H9 (cell line): Measurements from ENCODE around the gene COL8A1. TPM values are rescaled to one million over a fixed set of nuclear protein-coding genes. Genes with fewer than 3 reads are reported as not detected.

Experiments used
- DNase-seq: peaks from one replicate; pipeline ENCODE4 v3.0.0-alpha.2; 2017
- H2AFZ ChIP-seq: one replicate; pipeline ENCODE4 v1.6.1; 2013; ENCODE audit warnings: mild to moderate bottlenecking, low read length, control low read depth, moderate library complexity
- H2AK5ac ChIP-seq: 2 replicates; pipeline ENCODE4 v1.6.1; 2013; ENCODE audit warnings: low read length, control low read depth, mixed read lengths; ENCODE audit not compliant: insufficient read length
- H2BK120ac ChIP-seq: one replicate; pipeline ENCODE4 v1.6.1; 2013; ENCODE audit warnings: low read depth, mild to moderate bottlenecking, low read length, control low read depth, inconsistent platforms; ENCODE audit not compliant: poor library complexity, severe bottlenecking
- H2BK12ac ChIP-seq: 2 replicates; pipeline ENCODE4 v1.6.1; 2013; ENCODE audit warnings: low read length, control low read depth, mixed read lengths, low read depth; ENCODE audit not compliant: insufficient read length
- H2BK15ac ChIP-seq: 2 replicates; pipeline ENCODE4 v1.6.1; 2013; ENCODE audit warnings: low read depth, low read length, control low read depth
- H2BK20ac ChIP-seq: one replicate; pipeline ENCODE4 v1.6.1; 2013; ENCODE audit warnings: low read depth, mild to moderate bottlenecking, low read length, control low read depth, inconsistent platforms; ENCODE audit not compliant: poor library complexity, severe bottlenecking
- H2BK5ac ChIP-seq: 2 replicates; pipeline ENCODE4 v1.6.1; 2013; ENCODE audit warnings: low read length, control low read depth, mixed read lengths; ENCODE audit not compliant: insufficient read length
- H3K14ac ChIP-seq: 2 replicates; pipeline ENCODE4 v1.6.1; 2013; ENCODE audit warnings: low read length, control low read depth; ENCODE audit not compliant: insufficient read depth
- H3K18ac ChIP-seq: 2 replicates; pipeline ENCODE4 v1.6.1; 2013; ENCODE audit warnings: low read depth, mild to moderate bottlenecking, mixed read lengths, low read length, control low read depth; ENCODE audit not compliant: insufficient read length
- H3K23ac ChIP-seq: 2 replicates; pipeline ENCODE4 v1.6.1; 2013; ENCODE audit warnings: low read length, control low read depth, mixed read lengths, low read depth; ENCODE audit not compliant: insufficient read length
- H3K23me2 ChIP-seq: 2 replicates; pipeline ENCODE4 v1.6.1; 2013; ENCODE audit warnings: low read depth, mild to moderate bottlenecking, mixed read lengths, low read length, control low read depth; ENCODE audit not compliant: insufficient read length, poor library complexity, severe bottlenecking
- H3K27ac ChIP-seq: 2 replicates; pipeline ENCODE4 v1.5.1; 2013; ENCODE audit warnings: low read length, control low read depth, mixed read lengths, low read depth; ENCODE audit not compliant: insufficient read length
- H3K27me3 ChIP-seq: 2 replicates; pipeline ENCODE4 v1.6.1; 2013; ENCODE audit warnings: low read length, control low read depth, inconsistent platforms; ENCODE audit not compliant: insufficient read depth
- H3K4ac ChIP-seq: 2 replicates; pipeline ENCODE4 v1.6.1; 2013; ENCODE audit warnings: low read depth, mild to moderate bottlenecking, control low read depth, inconsistent platforms, low read length, moderate library complexity
- H3K4me1 ChIP-seq: 2 replicates; pipeline ENCODE4 v1.6.1; 2013; ENCODE audit warnings: low read length, control low read depth, inconsistent platforms; ENCODE audit not compliant: insufficient read depth
- H3K4me2 ChIP-seq: 2 replicates; pipeline ENCODE4 v1.6.1; 2013; ENCODE audit warnings: low read length, control low read depth, mixed read lengths; ENCODE audit not compliant: insufficient read length, insufficient read depth
- H3K56ac ChIP-seq: 2 replicates; pipeline ENCODE4 v1.6.1; 2013; ENCODE audit warnings: low read depth, mild to moderate bottlenecking, mixed read lengths, low read length, control low read depth; ENCODE audit not compliant: insufficient read length
- H3K79me1 ChIP-seq: 2 replicates; pipeline ENCODE4 v1.6.1; 2013; ENCODE audit warnings: low read depth, mild to moderate bottlenecking, moderate library complexity, low read length, control low read depth, inconsistent platforms; ENCODE audit not compliant: insufficient read depth, poor library complexity, severe bottlenecking
- H3K79me2 ChIP-seq: 2 replicates; pipeline ENCODE4 v1.6.1; 2013; ENCODE audit warnings: low read length, control low read depth, inconsistent platforms; ENCODE audit not compliant: insufficient read depth
- H3K9ac ChIP-seq: 2 replicates; pipeline ENCODE4 v1.6.1; 2013; ENCODE audit warnings: low read length, control low read depth, mixed read lengths; ENCODE audit not compliant: insufficient read length; ENCODE audit errors: extremely low read depth
- H3K9me3 ChIP-seq: one replicate; pipeline ENCODE4 v1.6.1; 2013; ENCODE audit warnings: low read depth, low read length, inconsistent platforms; ENCODE audit not compliant: control insufficient read depth
- H3T11ph ChIP-seq: one replicate; pipeline ENCODE4 v1.6.1; 2013; ENCODE audit warnings: mild to moderate bottlenecking, low read length, control low read depth, inconsistent platforms
- H4K20me1 ChIP-seq: one replicate; pipeline ENCODE4 v1.6.1; 2013; ENCODE audit not compliant: control insufficient read depth, insufficient read length, insufficient read depth
- H4K5ac ChIP-seq: 2 replicates; pipeline ENCODE4 v1.6.1; 2013; ENCODE audit warnings: low read depth, mild to moderate bottlenecking, mixed read lengths, low read length, control low read depth; ENCODE audit not compliant: insufficient read length
- H4K8ac ChIP-seq: replicated peaks from 2 replicates; pipeline ENCODE4 v1.6.1; 2013; ENCODE audit warnings: low read length, control low read depth, mixed read lengths, low read depth; ENCODE audit not compliant: insufficient read length
- H4K91ac ChIP-seq: 2 replicates; pipeline ENCODE4 v1.6.1; 2013; ENCODE audit warnings: low read depth, mild to moderate bottlenecking, moderate library complexity, mixed read lengths, low read length, control low read depth; ENCODE audit not compliant: insufficient read length
- H3K27ac Mint-ChIP-seq, 3 experiments: 2 replicates in 2 of 3; 3 replicates in 1 of 3; pipeline ENCODE4 v1.8.0; 2020 to 2021; ENCODE audit warnings: mixed read lengths in 3 of 3, mild to moderate bottlenecking in 1 of 3, moderate library complexity in 1 of 3
- H3K27me3 Mint-ChIP-seq: 2 replicates; pipeline ENCODE4 v1.8.0; 2021; ENCODE audit warnings: low read depth, mild to moderate bottlenecking, moderate library complexity, mixed read lengths
- H3K36me3 Mint-ChIP-seq, 3 experiments: 2 replicates in 2 of 3; 3 replicates in 1 of 3; pipeline ENCODE4 v1.8.0; 2020 to 2021; ENCODE audit warnings: low read depth in 3 of 3, mixed read lengths in 3 of 3; ENCODE audit not compliant: insufficient read depth in 1 of 3
- H3K4me1 Mint-ChIP-seq, 2 experiments: 2 replicates each; pipeline ENCODE4 v1.8.0; 2020; ENCODE audit warnings: mixed read lengths in 2 of 2
- H3K4me3 Mint-ChIP-seq, 2 experiments: 2 replicates in 1 of 2; 3 replicates in 1 of 2; pipeline ENCODE4 v1.8.0; 2020 to 2021; ENCODE audit warnings: mild to moderate bottlenecking in 2 of 2, mixed read lengths in 2 of 2, moderate library complexity in 1 of 2
- H3K9me3 Mint-ChIP-seq, 2 experiments: 2 replicates in 1 of 2; 3 replicates in 1 of 2; pipeline ENCODE4 v1.8.0; 2020; ENCODE audit warnings: mild to moderate bottlenecking in 2 of 2, mixed read lengths in 2 of 2, moderate library complexity in 1 of 2
- WGBS: extraction: QIAGEN DNeasy Blood & Tissue Kit; methylation state at CpG from one replicate; pipeline ENCODE4 v1.1.7; 2013; ENCODE audit warnings: missing lambda C conversion rate, low lambda C conversion rate, mixed read lengths; ENCODE audit not compliant: insufficient read length; ENCODE audit errors: extremely low coverage; 5-methylcytosine and 5-hydroxymethylcytosine counted together
- total RNA-seq: library from RNA; stranded (reverse); gene quantifications from 2 replicates; pipeline ENCODE4 v1.2.1, GENCODE V29; 2021
- TF ChIP-seq, protein P1 (sequence below): fragments of 200-600 bp; sonication (generic); conservative IDR thresholded peaks from 3 replicates; pipeline ENCODE4 v1.8.0; 2021; ENCODE audit warnings: antibody characterized with exemption, mild to moderate bottlenecking

The COL8A1 gene
- total RNA-seq, 1 experiment from 2014 or later, result 0.17 TPM

DNA sequence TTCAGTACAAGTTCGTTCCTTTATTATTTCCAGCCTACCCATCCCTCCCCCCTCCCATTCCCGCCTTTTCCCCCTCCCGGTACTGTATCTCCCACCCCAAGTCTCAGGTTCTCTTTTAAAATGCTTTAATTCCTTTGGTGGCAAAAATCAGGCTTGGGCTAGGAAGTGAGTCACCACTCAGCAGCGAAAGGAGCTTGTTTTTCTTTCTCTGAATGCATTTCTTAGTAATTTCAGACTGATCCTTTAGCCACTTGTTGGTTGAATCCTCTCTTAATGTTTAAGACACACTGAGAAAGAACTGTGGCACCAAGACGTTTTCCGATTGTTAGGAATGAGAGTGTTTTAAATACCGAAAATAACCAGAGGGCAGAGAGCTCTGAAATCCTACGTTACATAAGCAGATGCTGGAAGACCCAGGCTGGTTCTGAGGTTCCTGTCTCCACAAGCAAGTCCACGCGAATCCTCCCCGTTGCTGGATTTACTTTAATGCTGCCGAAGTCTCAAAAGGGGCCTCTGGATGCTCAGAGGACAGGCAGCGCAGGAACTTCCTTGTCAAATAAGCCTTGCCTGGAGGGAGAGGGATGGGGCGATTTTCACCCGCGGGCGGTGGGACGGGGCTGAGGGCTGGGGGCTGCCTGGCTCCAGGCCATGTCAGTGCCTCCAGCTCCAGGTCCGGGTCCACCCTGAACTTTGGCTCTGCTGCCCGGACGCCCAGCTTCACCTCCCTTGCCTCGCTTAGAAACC is 854 bp upstream of the COL8A1 start:
- Mint-ChIP-seq H3K4me3 (peak overlapping the region; percentile 70 to 93), H3K27ac (no peak overlapping the region; a peak in 1 of 7 replicates), H3K27me3 (peaks cover 50% of the 10 kb centered on the region), H3K36me3 (no peaks in the 10 kb centered on the region), H3K4me1 (peaks cover 61 to 70% of the 10 kb centered on the region in 2 experiments), H3K9me3 (no peaks in the 10 kb centered on the region; a peak in 1 of 5 replicates)
- Histone ChIP-seq H3K23ac (no peak overlapping the region), H3K23me2 (peaks cover 19% of the 10 kb centered on the region), H2BK5ac (no peak overlapping the region), H4K20me1 (no peaks in the 10 kb centered on the region), H3K9ac (peak overlapping the region; percentile 21), H3K79me1 (no peaks in the 10 kb centered on the region), H2AK5ac (no peak overlapping the region), H3K27ac (no peak overlapping the region), H3K4me1 (peaks cover 12% of the 10 kb centered on the region), H4K91ac (no peak overlapping the region), H3K79me2 (no peaks in the 10 kb centered on the region), H2BK12ac (no peak overlapping the region), H4K5ac (no peak overlapping the region), H3K4ac (no peak overlapping the region), H3K18ac (no peak overlapping the region), H2BK120ac (no peak overlapping the region), H3K4me2 (peak overlapping the region; percentile 95), H2BK15ac (no peak overlapping the region), H3K9me3 (no peaks in the 10 kb centered on the region), H3T11ph (no peak overlapping the region), H4K8ac (no peak overlapping the region), H3K56ac (no peak overlapping the region), H2AFZ (peak overlapping the region; percentile 43), H2BK20ac (no peak overlapping the region), H3K14ac (no peak overlapping the region), H3K27me3 (peaks cover 5% of the 10 kb centered on the region; the same call in 1 of the 2 replicates)
- TF ChIP-seq, protein P1, sequence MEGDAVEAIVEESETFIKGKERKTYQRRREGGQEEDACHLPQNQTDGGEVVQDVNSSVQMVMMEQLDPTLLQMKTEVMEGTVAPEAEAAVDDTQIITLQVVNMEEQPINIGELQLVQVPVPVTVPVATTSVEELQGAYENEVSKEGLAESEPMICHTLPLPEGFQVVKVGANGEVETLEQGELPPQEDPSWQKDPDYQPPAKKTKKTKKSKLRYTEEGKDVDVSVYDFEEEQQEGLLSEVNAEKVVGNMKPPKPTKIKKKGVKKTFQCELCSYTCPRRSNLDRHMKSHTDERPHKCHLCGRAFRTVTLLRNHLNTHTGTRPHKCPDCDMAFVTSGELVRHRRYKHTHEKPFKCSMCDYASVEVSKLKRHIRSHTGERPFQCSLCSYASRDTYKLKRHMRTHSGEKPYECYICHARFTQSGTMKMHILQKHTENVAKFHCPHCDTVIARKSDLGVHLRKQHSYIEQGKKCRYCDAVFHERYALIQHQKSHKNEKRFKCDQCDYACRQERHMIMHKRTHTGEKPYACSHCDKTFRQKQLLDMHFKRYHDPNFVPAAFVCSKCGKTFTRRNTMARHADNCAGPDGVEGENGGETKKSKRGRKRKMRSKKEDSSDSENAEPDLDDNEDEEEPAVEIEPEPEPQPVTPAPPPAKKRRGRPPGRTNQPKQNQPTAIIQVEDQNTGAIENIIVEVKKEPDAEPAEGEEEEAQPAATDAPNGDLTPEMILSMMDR, result no peak
- no CpG with 5 or more reads among the region's 22 CpGs for WGBS
- DNase-seq, result no peak
